Breast epithelium (tissue), 3 donors: ENCODE data around the gene SAP30BP.

Experiments used
- POLR2A ChIP-seq: fragments of 450-650 bp; IDR thresholded peaks from one replicate; pipeline ENCODE4 v1.6.1; 2016; ENCODE audit warnings: antibody characterized with exemption, mild to moderate bottlenecking, moderate library complexity
- TF ChIP-seq, protein P1 (sequence below), 3 donors: fragments of 450-650 bp; IDR thresholded peaks; one replicate each; pipeline ENCODE4 v1.5.1; 2016 to 2017; ENCODE audit warnings: antibody characterized with exemption in 3 of 3, mild to moderate bottlenecking in 3 of 3, moderate library complexity in 3 of 3

DNA sequence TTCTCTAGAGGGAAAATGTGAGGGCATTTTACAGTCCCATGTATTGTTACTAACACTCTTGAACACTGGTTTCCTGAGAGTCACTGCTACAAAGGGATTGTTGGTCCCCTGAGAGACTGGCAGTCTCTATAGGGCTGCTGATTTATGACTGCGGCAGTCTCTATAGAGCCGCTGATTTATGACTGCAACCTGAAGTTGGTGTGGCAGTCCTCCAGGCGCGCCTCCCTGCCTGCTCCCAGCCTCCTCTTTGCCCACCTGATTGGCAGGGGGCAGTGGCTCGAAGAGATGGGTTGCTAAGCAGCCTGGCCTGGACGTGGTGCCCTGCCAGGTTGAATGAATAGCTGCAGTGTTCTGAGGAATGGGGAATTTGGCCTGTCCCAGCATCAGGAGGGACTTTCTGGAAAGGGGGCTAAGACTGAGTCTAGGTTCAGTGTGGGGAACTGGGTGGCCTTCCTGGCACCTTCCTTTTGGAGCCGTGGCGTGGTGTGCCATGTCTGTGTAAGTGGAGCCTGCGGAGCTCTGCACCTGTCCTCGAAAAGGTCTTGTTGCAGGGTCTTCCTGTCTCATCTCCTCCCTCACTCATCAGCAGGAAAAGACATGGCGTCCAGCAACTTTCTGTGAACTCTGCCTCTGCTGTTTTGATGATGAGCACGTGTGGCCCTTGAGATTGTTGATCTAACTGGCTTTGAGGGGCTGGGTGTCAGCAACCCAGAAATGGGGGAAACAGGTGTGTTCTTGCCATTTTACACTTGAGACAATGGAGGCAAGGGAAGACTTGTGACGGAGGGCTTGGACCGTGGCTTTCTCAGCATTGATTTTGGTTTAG, 24.9 kb downstream of the SAP30BP start:
- TF ChIP-seq, protein P1, sequence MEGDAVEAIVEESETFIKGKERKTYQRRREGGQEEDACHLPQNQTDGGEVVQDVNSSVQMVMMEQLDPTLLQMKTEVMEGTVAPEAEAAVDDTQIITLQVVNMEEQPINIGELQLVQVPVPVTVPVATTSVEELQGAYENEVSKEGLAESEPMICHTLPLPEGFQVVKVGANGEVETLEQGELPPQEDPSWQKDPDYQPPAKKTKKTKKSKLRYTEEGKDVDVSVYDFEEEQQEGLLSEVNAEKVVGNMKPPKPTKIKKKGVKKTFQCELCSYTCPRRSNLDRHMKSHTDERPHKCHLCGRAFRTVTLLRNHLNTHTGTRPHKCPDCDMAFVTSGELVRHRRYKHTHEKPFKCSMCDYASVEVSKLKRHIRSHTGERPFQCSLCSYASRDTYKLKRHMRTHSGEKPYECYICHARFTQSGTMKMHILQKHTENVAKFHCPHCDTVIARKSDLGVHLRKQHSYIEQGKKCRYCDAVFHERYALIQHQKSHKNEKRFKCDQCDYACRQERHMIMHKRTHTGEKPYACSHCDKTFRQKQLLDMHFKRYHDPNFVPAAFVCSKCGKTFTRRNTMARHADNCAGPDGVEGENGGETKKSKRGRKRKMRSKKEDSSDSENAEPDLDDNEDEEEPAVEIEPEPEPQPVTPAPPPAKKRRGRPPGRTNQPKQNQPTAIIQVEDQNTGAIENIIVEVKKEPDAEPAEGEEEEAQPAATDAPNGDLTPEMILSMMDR (IDR thresholded peaks at IDR 0.05), result no peak
- no peak for TF ChIP-seq POLR2A
